PC-9 (cell line): ENCODE results near the gene PANK3. TPM values are rescaled to one million over a fixed set of nuclear protein-coding genes. Genes with fewer than 3 reads are reported as not detected.

Experiments
- BruUV-seq: library from RNA; stranded (reverse); fragments of 400-500 nt; replicated peaks from 2 replicates; lab custom pipeline; 2021; lab: Mats Ljungman, UMichigan
- CTCF ChIA-PET: fragments of 300-600 bp; sonication (Branson Sonifier 250); formaldehyde crosslinking; loops from one replicate; lab custom pipeline; 2022; ENCODE audit warnings: antibody characterized with exemption; lab: Charles Lee
- POLR2A ChIA-PET: fragments of 300-600 bp; sonication (Branson Sonifier 250); formaldehyde crosslinking; loops from one replicate; lab custom pipeline; 2022; ENCODE audit warnings: antibody characterized with exemption; ENCODE audit not compliant: unreplicated experiment; lab: Charles Lee
- DNase-seq, 2 experiments: peaks; one replicate each; pipeline versions ENCODE4 v3.0.0 to v3.0.0-alpha.2; 2015 to 2022; ENCODE audit warnings: mixed read lengths in 1 of 2
- H2AFZ ChIP-seq: fragments of 200-600 bp; sonication (generic); 2 replicates; pipeline ENCODE4 v1.8.1; 2017; ENCODE audit warnings: antibody characterized with exemption
- H3F3A ChIP-seq: fragments of 200-600 bp; sonication (generic); 2 replicates; pipeline ENCODE4 v1.8.1; 2017; ENCODE audit warnings: antibody characterized with exemption, mild to moderate bottlenecking, low read depth; ENCODE audit not compliant: insufficient read depth
- H3K27ac ChIP-seq: fragments of 200-600 bp; sonication (generic); 2 replicates; pipeline ENCODE4 v1.6.1; 2016; ENCODE audit warnings: mixed run types
- H3K27me3 ChIP-seq: fragments of 200-600 bp; sonication (generic); 2 replicates; pipeline ENCODE4 v1.6.1; 2016; ENCODE audit warnings: low read depth, mixed run types; ENCODE audit not compliant: insufficient read depth
- H3K36me3 ChIP-seq: fragments of 200-600 bp; sonication (generic); 2 replicates; pipeline ENCODE4 v1.6.1; 2016; ENCODE audit warnings: low read depth, mixed run types
- H3K4me1 ChIP-seq: fragments of 200-600 bp; sonication (generic); replicated peaks from 2 replicates; pipeline ENCODE4 v1.6.1; 2016; ENCODE audit warnings: mixed run types; ENCODE audit not compliant: insufficient read depth
- H3K4me2 ChIP-seq: fragments of 200-600 bp; sonication (generic); 2 replicates; pipeline ENCODE4 v1.6.1; 2017; ENCODE audit warnings: mixed run types
- H3K4me3 ChIP-seq: fragments of 200-600 bp; sonication (generic); 2 replicates; pipeline ENCODE4 v1.6.1; 2016; ENCODE audit warnings: mixed run types
- H3K79me2 ChIP-seq: fragments of 200-600 bp; sonication (generic); 2 replicates; pipeline ENCODE4 v1.6.1; 2017; ENCODE audit warnings: low read depth, mixed run types
- H3K9me2 ChIP-seq: fragments of 200-600 bp; sonication (generic); 2 replicates; pipeline ENCODE4 v1.8.1; 2017; ENCODE audit warnings: mild to moderate bottlenecking; ENCODE audit not compliant: insufficient read depth
- H3K9me3 ChIP-seq: fragments of 200-600 bp; sonication (generic); 2 replicates; pipeline ENCODE4 v1.8.1; 2016; ENCODE audit warnings: low read depth; ENCODE audit not compliant: insufficient read depth
- H4K20me1 ChIP-seq: fragments of 200-600 bp; sonication (generic); 2 replicates; pipeline ENCODE4 v1.8.1; 2017; ENCODE audit not compliant: insufficient read depth
- CTCF ChIP-seq: fragments of 200-600 bp; sonication (generic); conservative IDR thresholded peaks from 2 replicates; pipeline ENCODE4 v1.6.1; 2017; ENCODE audit warnings: mixed run types, antibody characterized with exemption, mild to moderate bottlenecking, moderate library complexity
- EZH2 ChIP-seq: fragments of 200-600 bp; sonication (generic); IDR thresholded peaks from 2 replicates; pipeline ENCODE4 v1.8.0; 2017; ENCODE audit warnings: antibody characterized with exemption, low read depth
- intact Hi-C: fragments of 100-400 bp; cut with micrococcal nuclease; formaldehyde crosslinking; loops from one replicate; pipeline ENCODE4 v1.10.0; 2022; ENCODE audit not compliant: unreplicated experiment
- total RNA-seq: library from RNA; stranded (reverse); gene quantifications from 2 replicates; pipeline ENCODE4 v1.2.3, GENCODE V29; 2021

Gene PANK3
- total RNA-seq, 1 experiment from 2014 or later: 60.8 TPM

DNA sequence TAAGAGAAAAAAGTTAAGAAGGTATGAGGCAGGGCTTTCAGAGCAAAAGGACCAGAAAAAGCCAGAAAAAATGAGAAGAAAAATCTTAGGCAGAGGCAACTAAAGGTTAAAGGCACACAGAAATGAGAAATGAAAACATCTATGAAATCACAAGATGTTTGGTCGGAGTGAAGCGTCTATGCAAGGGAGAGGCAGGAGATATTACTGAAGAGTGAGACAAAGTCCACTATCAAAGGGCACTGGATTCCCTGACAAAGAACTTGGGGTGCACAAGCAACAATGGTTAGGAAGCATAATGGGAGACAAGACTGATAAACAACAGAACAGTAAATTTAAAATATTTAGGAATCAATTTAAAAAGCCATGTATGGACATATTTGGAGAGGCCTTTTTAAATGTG, 16.9 kb downstream of the PANK3 start:
- no peak for DNase-seq
- no peak overlapping the region for H3K4me2 ChIP-seq
- ChIA-PET POLR2A (no interaction called here), CTCF (no interaction called here)
- TF ChIP-seq CTCF: no peak
- no peak for TF ChIP-seq EZH2
- no peaks in the 10 kb centered on the region for H3F3A ChIP-seq
- H3K9me2 ChIP-seq: no peaks in the 10 kb centered on the region
- H3K9me3 ChIP-seq: no peaks in the 10 kb centered on the region
- H2AFZ ChIP-seq: no peak overlapping the region
- intact Hi-C loops: no loop called here
- H3K27me3 ChIP-seq: no peaks in the 10 kb centered on the region
- H3K36me3 ChIP-seq: peaks cover 34% of the 10 kb centered on the region; the same call in 1 of the 2 replicates
- BruUV-seq: no TSS peak
- H3K79me2 ChIP-seq: peaks cover 3% of the 10 kb centered on the region; the same call in 1 of the 2 replicates
- H3K4me3 ChIP-seq: no peak overlapping the region
- H3K27ac ChIP-seq: no peak overlapping the region
- no peaks in the 10 kb centered on the region for H3K4me1 ChIP-seq
- H4K20me1 ChIP-seq: peaks cover 10% of the 10 kb centered on the region

GRCh38 chr5:168557389-168557788, 21.8 kb downstream of the PANK3 start:
- intact Hi-C loops: loop anchor here (5.0 kb wide), 1 partner anchor 40 kb away; no protein-coding TSS in a partner anchor
- DNase-seq: no peak
- POLR2A ChIA-PET: no interaction called here
- H3K9me2 ChIP-seq: no peaks in the 10 kb centered on the region
- no peak overlapping the region for H3K4me3 ChIP-seq
- H3K9me3 ChIP-seq: no peaks in the 10 kb centered on the region
- no peaks in the 10 kb centered on the region for H3K27me3 ChIP-seq
- no peaks in the 10 kb centered on the region; the same call in 1 of the 2 replicates for H3F3A ChIP-seq
- no peaks in the 10 kb centered on the region for H3K79me2 ChIP-seq
- H2AFZ ChIP-seq: no peak overlapping the region
- TF ChIP-seq CTCF: no peak
- no peak for TF ChIP-seq EZH2
- H4K20me1 ChIP-seq: peaks cover 4% of the 10 kb centered on the region
- no peak overlapping the region for H3K4me2 ChIP-seq
- CTCF ChIA-PET: no interaction called here
- H3K4me1 ChIP-seq: no peaks in the 10 kb centered on the region
- H3K27ac ChIP-seq: no peak overlapping the region
- H3K36me3 ChIP-seq: peaks cover 36% of the 10 kb centered on the region
- BruUV-seq: no TSS peak

DNA sequence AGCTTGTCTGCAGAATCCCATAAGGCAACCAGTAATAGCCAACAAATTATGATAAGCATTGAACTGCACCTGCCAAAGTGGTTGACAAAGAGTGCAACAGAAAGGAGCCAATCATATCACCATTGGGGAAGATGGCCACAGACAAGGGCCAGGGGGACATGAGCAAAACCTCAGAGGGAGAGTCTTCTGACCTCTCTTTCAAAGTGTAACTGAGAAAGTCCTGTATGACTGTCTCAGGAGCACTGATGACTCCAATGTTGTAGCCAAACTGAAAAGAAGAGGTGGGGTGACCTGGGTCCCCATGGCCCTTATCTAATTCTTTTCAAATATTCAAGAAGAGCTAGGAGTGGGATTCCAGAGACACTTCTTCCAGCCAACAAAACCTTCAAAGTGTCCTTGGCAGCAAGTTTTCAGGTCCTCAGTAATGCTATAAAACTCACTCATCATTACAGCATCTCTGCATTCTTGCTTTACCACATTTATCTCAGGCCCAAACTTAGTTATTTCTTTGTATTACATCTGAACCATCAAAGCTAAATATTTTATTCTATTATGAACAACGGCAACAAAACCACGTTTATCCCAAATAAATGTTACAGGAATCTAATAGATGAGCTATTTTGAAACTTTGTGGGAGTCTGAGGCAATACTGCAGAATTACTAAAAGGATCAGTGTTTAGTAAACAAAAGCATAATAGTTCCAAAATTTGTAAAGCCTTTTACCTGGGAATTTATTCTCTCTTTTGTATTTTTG, 25.6 kb downstream of the PANK3 start:
- H2AFZ ChIP-seq: no peak overlapping the region
- no peaks in the 10 kb centered on the region for H3K9me2 ChIP-seq
- H3K27me3 ChIP-seq: no peaks in the 10 kb centered on the region
- BruUV-seq: no TSS peak
- no peak overlapping the region for H3K27ac ChIP-seq
- no peak overlapping the region for H3K4me3 ChIP-seq
- ChIA-PET POLR2A (no interaction called here), CTCF (no interaction called here)
- H3F3A ChIP-seq: peaks cover 6% of the 10 kb centered on the region; the same call in 1 of the 2 replicates
- DNase-seq: no peak
- no peaks in the 10 kb centered on the region; the same call in 1 of the 2 replicates for H4K20me1 ChIP-seq
- intact Hi-C loops: no loop called here
- H3K4me1 ChIP-seq: no peaks in the 10 kb centered on the region
- no peak overlapping the region for H3K4me2 ChIP-seq
- peaks cover 18% of the 10 kb centered on the region for H3K36me3 ChIP-seq
- TF ChIP-seq EZH2 (no peak), CTCF (no peak)
- H3K79me2 ChIP-seq: no peaks in the 10 kb centered on the region
- no peaks in the 10 kb centered on the region for H3K9me3 ChIP-seq
